Fibroblast of peridontal ligament (primary cell): ENCODE measurements around the gene SLC25A23.

Source experiments
- DNase-seq: peaks from one replicate; pipeline ENCODE4 v3.0.0-alpha.2; 2010; ENCODE audit errors: extremely low read depth

The SLC25A23 gene

DNA sequence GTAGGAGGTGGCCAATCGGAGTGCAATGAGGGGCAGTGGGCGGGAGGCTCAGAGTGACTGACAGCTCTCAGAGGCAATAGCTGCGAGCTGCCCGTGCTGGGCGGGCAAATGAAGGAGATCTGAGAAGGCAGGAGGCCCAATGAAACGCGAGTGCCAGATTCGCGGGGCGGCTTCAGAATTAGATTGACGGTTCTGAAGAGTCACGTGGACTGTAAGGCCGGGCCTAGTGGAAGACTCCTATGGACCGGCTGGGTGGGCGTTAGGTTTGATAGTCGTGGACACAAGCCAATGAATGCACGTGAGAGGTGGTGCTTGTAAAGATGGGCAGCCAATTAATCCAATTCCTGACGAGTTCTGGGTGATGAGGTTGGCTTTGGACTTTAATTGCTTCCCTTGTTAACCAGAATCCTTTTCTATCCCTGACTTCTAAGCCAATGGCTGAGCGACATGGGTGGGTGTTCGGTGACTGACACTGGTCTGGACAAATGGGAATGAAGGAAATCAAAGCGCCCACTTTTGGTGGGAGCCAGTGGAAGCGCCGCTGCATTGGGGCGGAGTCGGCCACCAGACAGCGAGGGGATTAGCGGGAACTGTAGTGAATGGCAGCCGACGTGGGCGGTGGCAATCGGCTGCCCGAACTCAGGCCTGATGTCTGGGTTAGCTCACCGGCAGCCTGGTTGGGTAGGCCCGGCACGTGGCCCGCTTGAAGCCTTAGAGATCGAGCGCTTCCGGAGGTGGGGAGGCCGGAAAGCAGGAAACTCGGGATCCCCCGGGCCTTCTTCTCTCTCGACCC lies 34.5 kb downstream of the SLC25A23 start:
- DNase-seq: peak; percentile 100

- no peak for DNase-seq
These were observed 35.2 kb downstream of the SLC25A23 start, which contains the start of gene KHSRP for GRCh38 chr19:6424195-6424938. Gene KHSRP (minus strand): TSS chr19:6424811. CDS start chr19:6424701, 110 bp downstream.

DNA sequence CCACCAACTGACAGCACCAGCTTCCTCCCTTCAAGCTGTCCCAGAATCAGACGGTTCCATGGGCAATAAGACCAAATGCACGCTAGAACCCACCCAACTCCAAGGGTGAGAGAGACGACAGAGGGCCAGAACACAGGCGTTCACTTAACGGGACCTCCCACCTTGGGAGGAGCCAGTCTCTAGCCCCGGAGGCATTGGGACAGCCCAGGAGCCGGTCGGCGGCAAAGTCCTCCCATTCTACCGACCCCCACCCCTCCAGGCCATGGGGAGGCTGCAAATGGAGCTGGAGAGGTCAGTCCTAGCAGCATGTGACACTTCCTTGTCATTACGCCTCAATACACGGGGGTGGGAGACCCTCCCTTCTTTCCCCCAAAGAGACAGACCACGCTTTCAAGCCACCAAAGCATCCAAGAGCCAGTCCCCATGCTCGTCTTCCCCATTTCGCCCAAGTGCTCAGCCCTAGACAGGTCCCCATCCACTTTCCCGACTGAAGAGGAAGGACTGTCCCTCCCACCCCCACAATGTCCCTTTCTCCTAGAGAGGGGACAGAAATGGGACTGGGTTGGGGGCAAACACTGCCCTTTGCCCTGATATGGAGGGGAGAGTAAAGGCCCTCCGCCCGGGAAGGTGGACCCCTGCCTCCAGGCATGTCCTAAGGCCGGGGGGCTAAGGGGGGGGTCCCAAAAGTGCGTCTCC lies 35.9 kb downstream of the SLC25A23 start:
- DNase-seq: peak; percentile 35

- DNase-seq: no peak
These were observed 38.2 kb downstream of the SLC25A23 start for GRCh38 chr19:6421075-6422014.

DNA sequence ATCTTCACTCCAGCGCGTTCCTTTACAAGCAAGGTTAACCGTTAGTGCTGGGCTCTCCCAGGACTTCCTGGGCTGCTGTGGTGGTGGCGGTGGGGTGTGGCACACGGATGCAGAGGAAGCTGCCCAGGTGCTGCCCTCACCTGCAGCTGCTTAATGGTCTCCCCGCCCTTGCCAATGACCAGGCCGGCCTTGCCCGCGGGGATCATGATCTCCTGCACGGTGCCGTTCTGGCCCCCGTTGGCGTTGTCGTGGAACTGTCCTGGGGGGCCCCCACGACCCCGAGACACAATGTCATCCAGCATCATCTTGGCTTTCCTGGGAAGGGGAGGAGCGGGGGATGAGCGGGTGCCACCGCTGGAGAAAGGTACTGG lies 41.0 kb downstream of the SLC25A23 start:
- DNase-seq: no peak

DNA sequence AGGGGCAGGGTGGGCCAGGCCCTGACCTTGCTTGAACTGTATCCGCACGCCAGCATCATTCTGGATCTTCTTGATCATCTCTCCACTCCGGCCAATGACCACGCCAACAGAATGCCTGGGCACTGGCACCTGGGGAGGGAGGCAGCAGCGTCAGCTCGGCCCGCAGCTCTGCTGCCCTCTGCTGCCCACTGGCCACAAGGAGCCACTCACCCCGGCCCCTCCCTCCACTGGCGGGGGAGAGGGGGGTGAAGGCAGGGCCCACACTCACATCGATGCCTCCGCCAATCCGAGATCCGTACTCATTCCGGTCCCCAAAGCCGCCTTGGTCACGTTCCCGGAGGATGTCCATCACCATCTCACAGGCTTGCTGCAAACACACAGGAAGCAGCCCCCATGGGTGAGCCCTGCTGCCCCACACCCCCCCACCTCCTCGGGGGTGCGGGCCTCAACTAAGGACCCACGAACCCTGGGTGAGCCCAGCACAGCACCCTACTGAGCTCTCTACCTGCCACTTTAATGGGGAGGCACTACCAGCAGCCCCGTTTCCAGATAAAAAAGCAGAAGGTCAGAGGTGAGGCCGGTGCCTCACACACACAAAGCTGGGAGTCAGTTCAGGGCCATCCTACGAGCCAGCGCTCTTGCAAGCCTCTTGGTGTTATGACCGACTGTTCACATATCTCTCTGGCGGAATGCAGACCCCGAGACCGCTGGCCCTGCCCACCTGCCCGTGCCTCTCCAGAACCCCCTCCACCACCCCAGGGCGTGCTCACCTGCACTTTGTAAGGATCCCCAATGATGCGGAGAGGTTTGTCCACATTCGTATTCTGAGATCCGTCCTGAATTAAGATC lies 41.7 kb downstream of the SLC25A23 start:
- no peak for DNase-seq

DNA sequence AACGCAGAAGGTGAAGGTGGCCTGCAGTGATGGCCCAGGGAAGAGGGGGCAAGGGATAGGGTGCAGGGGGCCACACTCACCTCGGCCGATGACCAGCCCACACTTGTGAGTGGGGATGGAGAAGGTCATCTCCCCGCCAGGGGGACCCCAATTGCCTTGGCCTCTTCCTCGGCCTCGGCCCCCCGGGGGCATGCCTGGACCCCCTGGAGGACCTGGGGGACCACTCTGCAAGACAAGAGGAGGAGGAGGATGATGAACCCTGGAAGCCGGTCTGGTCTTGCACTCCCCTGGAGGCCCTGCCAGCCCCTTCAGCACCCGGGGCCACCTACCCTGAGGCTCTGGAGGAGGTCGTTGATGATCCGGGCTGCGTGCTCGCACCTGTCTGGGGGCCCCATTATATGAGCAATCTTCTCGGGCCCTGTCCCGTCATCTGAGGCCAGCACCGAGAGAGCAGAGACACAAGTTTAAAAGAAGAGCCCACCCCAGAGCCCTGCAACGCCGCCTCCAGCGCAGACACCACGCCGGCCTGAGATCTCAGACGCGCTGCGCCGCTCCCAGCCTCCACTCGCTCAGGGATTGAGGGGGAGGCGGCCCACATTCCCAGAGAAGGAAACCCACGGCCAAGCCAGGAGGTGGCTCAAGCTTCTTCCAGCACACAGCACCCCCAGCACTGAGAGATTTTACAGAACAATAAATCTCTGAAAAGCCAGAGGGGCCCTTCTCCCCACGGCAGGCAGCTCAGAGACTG lies 42.8 kb downstream of the SLC25A23 start:
- no peak for DNase-seq

DNA sequence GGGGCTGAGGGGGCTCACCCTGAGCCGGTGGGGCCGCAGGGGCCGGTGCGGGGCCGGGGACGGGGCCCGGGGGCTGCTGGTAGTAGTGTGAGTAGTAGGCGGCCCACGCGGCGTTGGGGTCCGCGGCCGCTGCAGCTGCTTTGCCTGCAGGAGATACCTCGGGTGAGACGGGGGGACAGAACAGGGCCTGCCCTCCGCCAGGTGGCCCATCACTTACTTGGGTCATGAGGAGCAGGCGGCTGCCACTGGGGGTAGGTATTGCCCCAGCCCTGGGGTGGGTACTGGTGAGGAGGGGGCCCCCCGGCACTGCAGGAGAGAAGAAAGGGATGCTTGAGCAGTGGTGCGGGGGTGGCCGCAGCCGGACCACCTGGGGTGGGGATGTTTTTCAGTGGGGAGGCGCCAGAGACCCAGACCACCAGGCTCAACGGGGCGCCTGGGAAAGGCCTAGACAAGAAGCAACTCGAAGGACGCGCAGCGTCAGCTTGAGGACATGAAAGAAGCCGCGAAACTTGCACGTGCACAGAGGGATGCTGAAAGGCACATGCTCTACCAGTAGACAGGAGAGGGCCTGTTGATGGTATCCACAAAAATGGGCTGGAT lies 43.9 kb downstream of the SLC25A23 start:
- DNase-seq: no peak

DNA sequence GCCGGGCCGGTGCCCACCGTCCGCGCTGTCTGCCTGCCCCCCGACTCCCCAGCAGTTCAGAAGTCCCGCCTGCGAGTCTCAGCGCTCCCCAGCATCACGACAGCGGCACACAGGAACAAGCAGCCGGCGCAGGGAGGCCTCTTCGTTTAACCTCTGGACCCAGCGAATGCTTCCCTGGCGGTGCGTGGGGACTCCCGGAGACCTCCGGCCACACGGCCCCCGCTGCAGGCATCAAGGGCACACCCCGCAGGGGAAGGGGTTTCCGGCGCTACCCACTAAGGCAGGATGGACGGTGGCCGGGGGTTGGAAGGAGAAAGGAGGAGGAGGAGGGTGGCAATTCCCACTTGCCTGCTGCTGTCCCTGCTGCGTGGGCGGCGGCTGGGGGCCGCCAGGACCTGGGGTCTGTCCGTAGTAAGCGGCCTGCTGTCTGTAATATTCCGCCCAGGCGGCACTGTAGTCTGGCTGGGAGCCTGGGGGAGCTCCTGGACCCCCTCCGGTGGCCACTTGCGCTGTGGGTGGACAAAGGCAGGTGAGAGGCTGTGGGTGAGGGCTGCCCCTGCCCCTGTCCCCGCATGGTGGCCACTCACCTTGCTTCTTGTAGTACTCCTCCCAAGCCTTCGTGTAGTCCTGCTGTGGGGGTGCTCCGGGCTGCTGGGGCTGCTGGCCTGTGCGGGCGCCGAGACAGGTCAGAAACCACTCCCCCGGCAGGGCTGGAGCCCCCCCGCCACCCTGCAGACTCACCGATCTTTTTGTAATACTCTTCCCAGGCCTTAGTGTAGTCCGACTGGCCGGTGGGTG lies 44.6 kb downstream of the SLC25A23 start:
- no peak for DNase-seq

DNA sequence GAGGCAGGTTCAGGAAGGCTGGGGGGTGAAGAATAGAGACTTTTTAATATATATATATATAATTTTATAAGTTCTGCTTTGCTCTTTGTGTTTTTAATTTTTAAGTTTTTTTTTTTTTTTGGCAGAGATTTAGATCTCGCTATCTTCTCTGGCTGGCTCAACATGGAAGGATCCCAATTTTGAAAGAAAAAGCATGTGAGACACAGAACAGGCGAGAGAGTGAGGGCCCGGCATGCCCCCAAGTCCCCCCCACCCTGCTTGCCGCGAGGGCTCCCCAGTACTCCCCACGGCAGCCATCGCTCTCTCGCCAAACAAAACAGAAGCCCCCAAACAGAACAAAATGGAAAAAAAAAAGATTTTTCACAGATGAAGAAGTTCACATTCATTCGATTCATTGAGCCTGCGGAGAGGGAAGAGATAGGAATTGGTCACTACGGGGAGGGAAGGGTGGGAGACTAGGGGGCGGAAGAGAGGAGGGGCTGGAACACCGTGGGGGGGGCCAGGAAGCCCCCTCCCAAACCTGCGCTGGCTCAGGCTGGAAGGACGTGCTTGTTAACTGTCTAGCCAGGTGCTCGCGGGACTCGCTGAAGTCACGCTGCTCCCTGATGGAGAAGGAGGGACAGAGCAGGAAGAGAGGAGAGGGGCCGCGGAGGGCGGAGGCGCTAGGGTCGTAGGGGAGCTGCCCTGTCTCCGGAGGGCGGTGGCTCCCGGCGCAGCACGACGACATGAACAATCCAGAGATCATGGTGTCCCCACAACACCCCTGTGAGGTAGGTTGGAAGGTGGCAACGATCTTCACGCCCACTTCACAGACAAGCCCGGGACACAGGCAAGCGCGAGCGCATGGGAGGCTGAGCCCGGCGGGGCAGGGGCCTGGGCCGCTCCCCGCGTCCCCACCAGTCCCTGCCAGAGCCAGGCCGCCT lies 45.6 kb downstream of the SLC25A23 start:
- no peak for DNase-seq

- DNase-seq: no peak
These were observed 46.3 kb downstream of the SLC25A23 start for GRCh38 chr19:6413291-6413690.

GRCh38 chr19:6412447-6413091 lies 47.0 kb downstream of the SLC25A23 start:
- no peak for DNase-seq

DNA sequence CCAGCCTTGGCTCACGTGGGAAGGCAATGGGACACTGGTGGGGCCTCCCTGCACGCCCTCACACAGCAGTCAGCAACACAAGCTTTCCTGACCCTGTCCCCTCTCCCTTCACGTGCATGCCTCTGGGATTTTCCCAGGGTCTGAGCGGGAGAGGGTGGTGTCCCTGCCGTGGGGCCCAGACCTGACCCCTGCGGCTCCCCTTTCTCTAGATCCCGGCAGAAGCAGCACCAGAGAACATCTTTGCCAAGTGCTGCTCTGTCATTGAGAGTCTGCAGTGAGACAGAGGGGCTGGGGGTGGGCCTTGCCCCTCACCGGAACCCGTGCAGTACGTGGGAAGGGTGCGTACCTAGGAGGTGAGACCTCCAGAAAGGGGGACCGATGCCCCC lies 47.5 kb downstream of the SLC25A23 start:
- DNase-seq: no peak

DNA sequence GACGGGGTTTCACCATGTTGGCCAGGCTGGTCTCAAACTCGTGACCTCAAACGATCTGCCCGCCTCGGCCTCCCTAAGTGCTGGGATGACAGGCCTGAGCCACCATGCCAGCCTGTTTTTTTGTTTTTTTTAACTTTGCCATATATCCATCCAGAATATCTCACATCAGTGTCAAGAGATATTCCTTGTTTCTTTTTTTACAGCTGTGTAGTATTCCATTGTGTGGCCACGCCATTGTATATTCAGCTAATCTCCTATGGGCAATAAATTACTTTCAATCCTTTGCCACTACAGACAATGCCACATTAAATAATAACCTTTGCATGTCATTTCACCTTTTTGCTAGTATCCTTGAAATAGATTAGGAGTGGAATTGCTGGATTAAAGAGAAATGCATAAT lies 50.2 kb downstream of the SLC25A23 start:
- DNase-seq: no peak

DNA sequence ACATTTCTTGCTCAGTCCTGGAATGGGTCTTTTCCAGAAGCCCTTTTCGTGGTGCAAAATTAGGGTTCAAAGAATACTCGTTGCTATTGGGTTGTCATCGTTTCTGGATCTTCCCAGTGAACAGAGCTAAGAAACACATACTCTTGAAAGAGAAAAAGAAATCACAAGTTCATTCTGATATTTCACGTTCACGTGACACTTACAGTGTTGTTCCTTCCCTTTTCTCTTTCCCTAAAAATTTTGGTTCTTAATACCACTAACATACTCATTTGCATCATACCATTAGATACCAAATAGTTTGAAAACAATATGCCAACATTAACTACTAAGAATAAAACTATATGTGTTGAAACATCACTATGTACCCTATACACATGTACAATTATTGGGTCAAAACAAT lies 53.2 kb downstream of the SLC25A23 start:
- no peak for DNase-seq

- DNase-seq: peak; percentile 68
These were observed 56.6 kb downstream of the SLC25A23 start for GRCh38 chr19:6402837-6403608.
